ENCODE results near the gene CD101. TPM values are rescaled to one million over a fixed set of nuclear protein-coding genes. Genes with fewer than 3 reads are reported as not detected.
A peak's percentile ranks its signal among the peaks of the same experiment; 100 is the strongest.

Gene CD101
- total RNA-seq, 2 donors from 2014 or later, result 2.1 to 2.6 TPM

DNA sequence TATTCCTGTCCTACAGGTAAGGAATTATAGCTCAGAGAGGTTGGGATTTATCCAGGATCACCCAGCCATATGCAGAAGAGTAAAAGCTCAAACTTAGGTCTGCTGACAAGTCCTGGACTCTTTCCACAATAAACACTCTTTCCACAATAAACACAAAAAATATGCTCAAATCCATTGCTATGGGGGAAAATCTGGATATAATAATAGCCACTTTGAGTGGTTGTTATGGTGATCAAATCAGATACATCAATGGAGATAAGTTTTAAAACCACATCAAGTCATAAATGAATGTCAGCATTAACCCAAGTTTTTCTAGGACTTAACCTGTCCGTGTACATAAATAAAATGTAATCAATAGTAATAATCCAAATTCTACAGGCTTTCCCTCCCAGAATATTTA lies 36.2 kb downstream of the CD101 start:
- intact Hi-C loops (cut with DNase I), result no loop called here
- no peak for DNase-seq (ENCODE audit: low spot score)

DNA sequence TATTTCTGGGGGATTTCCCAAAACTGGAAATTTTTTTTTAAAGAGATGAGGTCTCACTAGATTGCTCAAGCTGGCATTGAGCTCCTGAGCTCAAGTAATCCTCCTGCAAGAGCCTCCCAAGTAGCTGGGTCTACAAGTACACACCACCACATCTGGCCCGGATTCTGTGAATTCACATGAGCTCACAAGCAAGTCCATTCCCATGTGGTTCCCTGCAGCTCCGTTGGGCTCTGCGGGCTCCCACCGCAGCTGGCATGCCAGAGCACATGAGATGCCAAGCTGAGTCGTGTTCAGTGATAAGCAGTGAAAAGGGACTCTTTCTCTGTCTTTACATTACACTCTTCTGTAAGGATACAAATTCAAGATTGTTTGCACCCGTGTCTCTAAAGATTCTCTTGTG lies 36.7 kb downstream of the CD101 start:
- no peak for DNase-seq (ENCODE audit: low spot score)
- intact Hi-C loops (cut with DNase I), result no loop called here

DNA sequence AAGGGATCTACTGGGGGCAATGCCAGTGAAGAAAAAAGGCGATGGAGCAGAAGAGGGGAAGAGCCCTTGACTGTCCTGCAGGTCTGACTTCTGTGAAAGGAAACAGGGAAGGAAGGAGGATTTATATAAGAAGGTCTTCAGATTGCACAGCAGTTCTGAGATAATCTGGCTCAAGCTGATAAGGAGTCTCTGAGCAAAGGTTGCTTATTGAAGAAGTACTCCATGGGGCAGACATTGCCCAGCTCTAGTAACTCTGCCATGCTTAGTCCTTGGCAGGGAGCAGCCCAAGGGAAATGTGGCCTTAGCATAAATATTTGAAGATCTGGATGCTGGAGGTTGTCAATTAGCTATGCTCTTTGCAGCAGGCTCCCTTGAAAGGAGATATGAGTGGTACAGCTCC lies 42.7 kb downstream of the CD101 start:
- intact Hi-C loops (cut with DNase I), result no loop called here
- DNase-seq (ENCODE audit: low spot score), result no peak

DNA sequence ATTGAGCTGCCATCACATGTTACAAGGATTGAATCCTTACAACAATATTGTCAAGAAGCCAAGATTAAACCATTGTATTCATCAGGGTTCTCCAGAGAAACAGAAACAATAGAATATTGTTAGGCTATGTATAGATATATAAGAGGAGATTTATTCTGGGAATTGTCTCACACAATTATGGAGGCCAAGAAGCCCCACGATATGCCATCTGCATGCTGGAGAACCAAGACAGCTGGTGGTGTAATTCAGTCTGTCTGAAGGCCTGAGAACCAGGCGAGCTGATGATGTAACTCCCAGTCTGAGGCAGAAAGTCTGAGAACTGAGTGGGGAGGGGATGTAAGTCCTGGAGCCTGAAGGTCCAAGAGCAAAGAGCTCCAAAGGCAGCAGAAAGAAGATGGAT lies 44.1 kb downstream of the CD101 start:
- intact Hi-C loops (cut with DNase I), result no loop called here
- DNase-seq (ENCODE audit: low spot score), result no peak

DNA sequence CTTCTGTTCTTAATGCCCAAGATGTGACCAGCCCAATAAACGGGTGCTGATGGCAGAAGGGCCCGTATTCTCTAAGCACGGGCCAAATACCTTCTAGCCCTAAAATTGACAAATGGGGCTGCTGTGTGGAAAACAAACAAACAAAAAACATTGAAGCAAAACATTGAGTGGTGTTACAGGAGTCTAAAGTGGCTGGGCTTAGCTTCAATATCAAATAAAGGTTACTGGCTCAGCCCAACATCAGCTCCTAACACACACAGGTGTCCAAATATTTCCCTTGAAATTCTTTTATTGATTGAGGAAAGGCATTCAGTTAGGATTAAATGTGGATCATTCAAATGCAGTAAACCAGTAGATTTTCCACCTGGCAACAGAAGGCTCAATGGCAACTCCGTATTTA lies 45.2 kb downstream of the CD101 start:
- intact Hi-C loops (cut with DNase I), result no loop called here
- DNase-seq (ENCODE audit: low spot score), result no peak

DNA sequence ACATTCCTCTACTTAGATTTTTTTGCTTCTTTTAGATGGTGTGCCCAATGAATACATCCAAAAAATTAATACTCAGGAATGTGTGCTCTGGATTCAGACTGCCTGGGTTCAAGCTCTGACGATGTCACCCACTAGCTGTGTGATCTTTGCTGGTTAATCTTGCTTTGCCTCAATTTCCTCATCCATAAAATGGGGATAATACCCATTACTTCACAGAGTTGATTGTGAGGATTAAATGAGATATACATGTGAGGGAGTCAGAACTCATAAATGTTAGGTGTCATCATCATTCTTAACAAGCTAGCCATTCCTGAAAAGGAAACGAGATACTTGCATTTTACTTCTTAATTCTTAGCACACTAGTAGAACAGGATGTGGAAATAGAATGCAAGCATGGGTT lies 45.7 kb downstream of the CD101 start:
- intact Hi-C loops (cut with DNase I), result no loop called here
- DNase-seq (ENCODE audit: low spot score), result no peak

DNA sequence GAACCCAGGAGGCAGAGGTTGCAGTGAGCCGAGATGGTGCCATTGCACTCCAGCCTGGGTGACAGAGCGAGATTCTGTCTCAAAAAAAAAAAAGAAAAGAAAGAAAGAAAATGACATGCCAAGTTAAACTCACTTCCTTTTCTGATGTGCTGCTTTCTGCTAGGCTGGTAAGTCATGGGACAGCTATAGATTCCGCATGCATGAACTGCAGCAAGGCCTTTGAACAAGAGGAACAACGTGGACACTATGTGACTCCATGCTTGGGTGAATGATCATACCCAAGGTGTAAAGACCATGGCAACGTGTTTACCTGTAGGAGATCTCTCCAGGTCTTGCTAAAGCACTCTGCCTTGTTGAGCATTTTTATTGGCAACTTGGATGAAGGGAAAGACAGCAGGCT lies 48.3 kb downstream of the CD101 start:
- no peak for DNase-seq (ENCODE audit: low spot score)
- intact Hi-C loops (cut with DNase I), result loop anchor here (5.0 to 10.0 kb wide), 3 partner anchors 195 to 475 kb away; partner anchors contain the start of gene CD58 (in 2 of the 2)

DNA sequence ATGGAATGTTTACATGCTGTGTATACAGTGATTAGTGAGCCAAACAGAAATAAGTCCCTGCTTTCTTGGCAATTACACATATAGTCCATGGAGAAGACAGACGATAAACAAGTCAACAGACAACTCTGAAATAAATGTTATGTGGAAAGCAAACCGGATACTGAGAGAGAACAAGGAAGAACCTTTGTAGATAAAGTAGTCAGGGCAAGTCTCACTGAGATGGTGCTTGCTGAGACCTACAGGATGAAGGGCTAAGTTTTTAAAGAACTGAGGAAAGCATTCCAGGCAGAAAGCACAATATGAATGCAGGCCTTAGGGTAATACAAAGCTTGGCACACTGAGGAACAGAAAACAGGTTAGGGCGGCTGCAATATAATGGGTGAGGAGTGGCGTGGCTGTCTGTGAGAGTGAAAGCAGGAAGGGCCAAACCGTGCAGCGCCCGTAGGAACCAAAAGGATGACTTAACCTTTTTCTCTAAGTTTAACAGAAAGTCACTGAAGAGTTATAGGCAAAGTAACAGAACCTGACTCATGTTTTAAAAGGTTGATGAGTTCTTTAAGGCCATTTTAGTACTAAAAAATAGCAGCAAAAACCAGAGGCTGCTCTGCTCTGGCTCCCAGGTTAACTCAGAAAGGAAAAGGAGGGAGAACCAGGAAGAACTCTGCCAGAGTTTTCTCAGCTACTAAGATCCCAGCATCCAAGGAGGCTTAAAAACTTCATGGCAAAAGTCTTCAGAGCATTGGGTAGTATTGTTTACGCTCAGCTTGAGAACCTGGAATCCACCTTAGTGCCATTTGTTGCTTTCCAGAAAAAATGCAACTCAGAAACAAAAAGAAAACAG lies 49.9 kb downstream of the CD101 start:
- intact Hi-C loops (cut with DNase I), result loop anchor here (5.0 to 10.0 kb wide), 3 partner anchors 197 to 477 kb away; partner anchors contain the start of gene CD58 (in 2 of the 2)
- no peak for DNase-seq (ENCODE audit: low spot score)

DNA sequence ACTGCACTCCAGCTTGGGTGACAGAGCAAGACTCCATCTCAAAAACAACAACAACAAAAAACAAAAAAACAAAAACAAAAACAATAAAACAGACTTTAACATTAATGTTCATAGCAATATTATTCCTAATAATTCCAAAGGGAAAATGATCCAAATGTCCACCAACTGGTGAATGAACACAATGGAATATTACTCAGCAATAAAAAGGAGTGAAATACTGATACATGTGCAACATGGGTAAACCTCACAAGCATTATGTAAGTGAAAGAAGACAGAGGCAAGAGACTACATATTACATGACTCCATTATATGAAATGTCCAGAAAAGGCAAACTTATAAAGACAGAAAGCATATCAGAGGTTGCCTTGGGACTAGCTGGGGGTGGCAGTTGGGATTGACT lies 52.5 kb downstream of the CD101 start:
- intact Hi-C loops (cut with DNase I), result loop anchor here (2.0 to 10.0 kb wide), 4 partner anchors 199 to 479 kb away; partner anchors contain the start of gene CD58 (in 2 of the 2)
- DNase-seq (ENCODE audit: low spot score), result no peak

DNA sequence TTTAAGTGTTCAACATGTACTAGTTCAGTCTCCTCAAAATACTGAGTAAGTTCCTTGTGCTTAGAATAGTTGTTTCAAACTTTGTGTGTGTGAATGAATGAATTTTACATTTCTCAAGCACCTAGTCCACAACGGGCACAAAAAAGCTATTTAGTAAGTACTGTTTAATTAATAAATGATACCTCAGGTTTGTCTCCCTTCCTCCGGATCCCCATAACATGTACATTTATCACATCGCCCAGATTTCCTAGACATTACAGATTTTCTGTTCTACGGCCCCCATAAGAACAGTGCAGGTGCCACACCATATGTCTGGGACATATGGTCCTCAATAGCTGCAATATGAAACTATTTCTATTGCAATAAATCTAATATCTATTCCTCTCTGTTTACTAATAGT lies 57.2 kb downstream of the CD101 start:
- intact Hi-C loops (cut with DNase I), result loop anchor here (10.0 kb wide), 2 partner anchors 204 to 484 kb away; partner anchors contain the start of gene CD58 (in 2 of the 2)
- no peak for DNase-seq (ENCODE audit: low spot score)

DNA sequence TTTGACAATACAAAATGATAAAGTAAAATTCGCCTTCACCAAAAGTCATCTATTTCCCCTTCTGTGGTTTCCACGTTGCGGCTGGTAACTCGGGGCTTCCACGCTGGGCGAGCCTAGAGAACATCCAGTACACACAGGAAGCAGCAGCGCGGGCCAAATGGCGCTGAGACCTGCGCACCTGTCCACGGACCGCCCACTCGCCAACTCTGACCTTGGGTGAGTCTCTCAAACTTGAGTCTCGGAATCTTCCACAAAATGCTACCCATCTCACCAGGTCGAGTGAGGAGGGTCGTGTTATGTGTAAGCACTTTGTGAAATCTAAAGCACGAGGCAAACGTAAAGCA lies 57.7 kb downstream of the CD101 start:
- intact Hi-C loops (cut with DNase I), result loop anchor here (10.0 kb wide), 2 partner anchors 205 to 485 kb away; partner anchors contain the start of gene CD58 (in 2 of the 2)
- DNase-seq (ENCODE audit: low spot score), result no peak

DNA sequence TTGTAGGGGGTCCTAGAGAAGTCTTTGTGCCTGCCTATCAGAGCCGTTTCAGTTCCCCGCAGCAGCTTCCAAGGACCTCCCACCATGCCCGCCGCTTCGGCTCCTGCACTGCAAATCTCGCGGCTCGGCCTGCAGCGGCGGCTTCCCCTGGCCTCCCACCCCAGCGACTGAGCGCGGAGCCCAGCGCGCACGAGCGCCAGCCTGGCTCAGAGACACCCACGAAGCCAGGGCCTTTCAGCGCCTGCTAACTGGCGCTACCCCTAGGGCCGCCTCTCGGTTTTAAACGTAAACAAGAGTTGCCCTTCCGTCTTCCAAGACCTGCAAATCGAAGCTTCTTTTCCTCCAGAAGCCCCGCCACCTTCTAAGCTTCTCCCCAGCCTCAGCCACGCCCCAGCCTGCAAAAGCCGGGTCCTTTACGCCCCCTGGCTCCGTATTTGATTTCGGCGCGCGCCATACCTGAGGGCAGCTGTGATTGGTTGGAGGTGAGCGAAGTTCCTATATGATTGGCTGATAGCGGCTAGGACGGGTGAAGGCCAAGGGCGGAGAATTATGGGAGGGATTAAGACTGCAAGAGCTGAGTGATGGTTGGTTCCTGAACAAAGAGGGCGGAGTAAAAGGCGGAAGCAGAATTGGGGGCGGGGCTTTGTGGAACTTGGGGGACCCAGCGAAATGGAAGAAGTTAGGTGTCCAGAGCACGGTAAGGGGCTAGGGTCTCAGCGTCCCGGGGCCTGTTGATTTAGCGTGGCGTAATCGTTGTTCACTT lies 58.3 kb downstream of the CD101 start, which contains the start of gene TTF2:
TTF2 (plus strand) TSS at position 649 of the 763 bp plus-strand sequence; CDS start at position 670, 21 bp downstream.
- intact Hi-C loops (cut with DNase I), result loop anchor here (10.0 kb wide), 3 partner anchors 205 to 485 kb away; partner anchors contain the start of gene CD58 (in 2 of the 2)
- DNase-seq (ENCODE audit: low spot score), result peak; percentile 97

DNA sequence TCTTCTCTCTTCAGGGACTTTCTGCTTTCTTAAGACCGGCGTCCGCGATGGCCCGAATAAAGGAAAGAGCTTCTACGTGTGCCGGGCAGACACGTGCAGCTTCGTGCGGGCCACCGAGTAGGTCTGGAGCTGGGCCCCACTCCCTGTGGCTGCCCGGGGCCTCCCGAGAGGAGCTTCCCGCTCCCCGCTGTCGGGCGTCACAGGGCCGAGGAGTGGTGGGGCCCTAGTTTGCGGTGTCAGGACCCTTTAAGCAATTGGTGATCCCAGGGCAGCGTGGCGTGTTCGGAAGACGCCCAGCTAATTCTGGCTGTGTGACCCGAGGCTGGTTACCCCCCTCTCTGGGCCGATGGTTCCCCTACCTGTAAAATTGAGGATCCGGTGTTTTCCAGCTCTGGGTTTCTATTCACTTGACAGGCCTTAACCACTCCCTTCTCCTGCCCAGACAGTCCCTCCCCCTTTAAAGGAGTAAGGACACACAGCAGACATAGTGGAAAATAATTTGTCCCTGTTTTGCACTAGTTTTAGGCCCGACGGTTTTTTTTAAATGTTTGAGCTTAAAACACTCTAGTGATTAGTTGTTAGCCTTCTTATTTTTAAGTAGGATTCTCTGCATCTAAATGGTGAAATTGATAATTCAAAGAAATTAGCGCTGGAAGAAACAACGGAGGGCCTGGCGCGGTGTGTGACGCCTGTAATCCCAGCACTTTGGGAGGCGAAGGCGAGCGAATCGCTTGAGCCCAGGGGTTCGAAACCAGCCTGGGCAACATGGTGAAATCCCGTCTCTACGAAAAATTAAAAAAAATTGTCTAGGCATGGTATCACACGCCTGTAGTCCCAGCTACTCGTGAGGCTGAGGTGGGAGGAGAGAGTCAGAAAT lies 59.1 kb downstream of the CD101 start:
- intact Hi-C loops (cut with DNase I), result loop anchor here in 1 of 2 donors (10.0 kb wide), 1 partner anchor 224 kb away; no protein-coding TSS in a partner anchor
- peak; percentile 81 for DNase-seq (ENCODE audit: low spot score)

DNA sequence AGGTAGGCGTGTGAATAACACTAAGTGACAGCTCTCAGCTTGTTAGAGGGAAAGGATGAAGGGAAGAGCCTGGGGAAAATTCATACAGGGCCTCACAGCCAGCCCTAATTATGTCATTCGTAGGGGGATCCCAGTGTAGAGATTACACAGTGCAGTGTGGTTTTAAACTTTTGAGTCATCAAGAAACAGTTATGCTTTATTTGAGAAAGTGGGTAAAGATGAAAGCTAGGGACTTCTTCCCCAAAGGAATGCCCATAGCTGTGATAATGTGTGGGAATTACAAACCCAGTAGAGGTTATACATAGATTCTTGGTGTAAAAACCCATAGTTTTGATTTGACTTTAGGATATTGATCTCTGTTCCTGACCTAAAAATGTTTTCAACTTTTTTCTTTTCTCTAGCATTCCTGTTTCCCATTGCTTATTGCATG lies 60.4 kb downstream of the CD101 start:
- intact Hi-C loops (cut with DNase I), result loop anchor here in 1 of 2 donors (10.0 kb wide), 1 partner anchor 223 kb away; no protein-coding TSS in a partner anchor

DNA sequence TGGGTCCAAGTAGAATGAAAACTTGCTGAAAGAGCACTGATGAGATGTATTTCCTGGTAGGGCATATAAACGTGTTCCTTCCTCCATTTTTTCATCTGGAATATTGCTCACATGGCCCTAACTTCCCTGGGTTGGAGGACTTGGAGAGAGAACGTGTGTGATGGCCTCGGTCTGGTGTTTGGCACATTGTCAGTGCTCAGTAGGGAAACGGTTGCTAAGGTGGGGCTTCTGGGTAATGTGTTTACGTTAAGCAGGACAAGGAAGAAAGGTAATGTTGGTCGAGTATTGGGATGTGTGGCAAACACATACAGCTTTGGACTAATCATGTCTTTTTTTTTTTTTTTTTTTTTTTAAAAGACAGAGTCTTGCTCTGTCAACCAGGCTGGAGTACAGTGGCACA lies 64.8 kb downstream of the CD101 start:
- intact Hi-C loops (cut with DNase I), result loop anchor here (5.0 to 10.0 kb wide), 2 partner anchors 61 to 218 kb away; no protein-coding TSS in a partner anchor
- no peak for DNase-seq (ENCODE audit: low spot score)

More for the DNA sequence above, 60.4 kb downstream of the CD101 start:
- no peak for DNase-seq (ENCODE audit: low spot score)

DNA sequence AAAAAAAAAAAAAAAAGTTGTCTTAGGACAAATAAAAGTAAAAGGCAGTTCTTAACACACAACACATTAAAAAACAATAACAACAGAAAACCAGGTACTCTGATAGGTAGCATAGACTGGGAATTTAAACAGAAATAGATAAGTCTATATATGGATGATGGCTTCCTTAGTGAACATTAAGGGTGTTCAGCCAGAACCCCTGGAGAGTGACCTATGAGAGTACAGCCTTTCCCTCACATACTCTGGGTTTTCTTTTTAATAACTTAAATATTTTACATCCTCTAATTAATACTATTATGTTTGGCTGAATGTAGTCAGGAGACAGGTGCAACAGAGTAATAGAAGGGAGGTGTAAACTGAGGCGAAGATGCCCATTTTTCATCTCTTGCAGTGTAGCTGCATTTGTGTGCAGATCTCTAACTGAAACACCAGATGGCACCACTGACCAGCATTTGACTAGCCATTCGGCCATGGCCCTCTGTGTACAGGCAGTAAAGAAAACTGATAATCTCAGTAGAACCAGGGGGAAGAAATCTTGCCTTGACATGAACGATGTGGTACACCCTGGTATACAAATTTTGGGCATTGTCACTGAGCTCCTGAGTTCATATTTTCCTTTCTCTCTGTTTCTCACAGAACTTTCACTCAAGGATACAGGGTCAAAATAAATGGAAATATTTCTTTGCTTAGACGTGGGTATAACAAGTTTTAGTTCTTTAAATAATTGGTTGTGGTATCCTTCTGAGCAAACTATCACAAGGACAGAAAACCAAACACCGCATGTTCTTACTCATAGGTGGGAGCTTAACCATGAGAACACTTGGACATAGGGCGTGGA lies 66.2 kb downstream of the CD101 start:
- no peak for DNase-seq (ENCODE audit: low spot score)
- intact Hi-C loops (cut with DNase I), result loop anchor here (1.0 to 10.0 kb wide), 3 partner anchors 60 to 217 kb away; no protein-coding TSS in a partner anchor

DNA sequence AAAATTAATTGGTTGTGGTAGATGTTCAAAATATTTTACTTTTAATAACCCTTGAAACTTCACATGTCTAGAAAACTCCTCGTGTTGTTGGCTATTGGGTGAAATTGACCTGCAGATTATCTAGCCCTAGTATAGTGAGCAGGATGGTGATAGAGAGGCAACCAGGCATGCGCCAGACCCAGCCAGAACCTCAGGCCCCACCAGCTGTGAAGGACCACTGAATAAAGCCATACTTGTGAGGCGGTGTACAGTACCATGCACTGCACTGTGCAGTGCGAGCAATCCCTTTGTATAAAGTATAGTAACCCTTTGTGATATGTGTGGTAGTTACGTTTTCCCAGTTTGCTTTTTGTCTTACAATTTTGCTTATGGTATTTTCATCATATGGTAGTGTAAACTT lies 67.0 kb downstream of the CD101 start:
- intact Hi-C loops (cut with DNase I), result loop anchor here (1.0 to 10.0 kb wide), 3 partner anchors 59 to 216 kb away; no protein-coding TSS in a partner anchor
- DNase-seq (ENCODE audit: low spot score), result no peak

Data from posterior vena cava (tissue), 2 donors.